ENCODE results near the gene SPATA9. TPM values are rescaled to one million over a fixed set of nuclear protein-coding genes. Genes with fewer than 3 reads are reported as not detected.
A peak's percentile ranks its signal among the peaks of the same experiment; 100 is the strongest.

The SPATA9 gene, protein sequence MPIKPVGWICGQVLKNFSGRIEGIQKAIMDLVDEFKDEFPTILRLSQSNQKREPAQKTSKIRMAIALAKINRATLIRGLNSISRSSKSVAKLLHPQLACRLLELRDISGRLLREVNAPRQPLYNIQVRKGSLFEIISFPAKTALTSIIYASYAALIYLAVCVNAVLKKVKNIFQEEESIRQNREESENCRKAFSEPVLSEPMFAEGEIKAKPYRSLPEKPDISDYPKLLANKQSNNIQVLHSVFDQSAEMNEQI
- total RNA-seq (2014; rRNA removed; shearing (Covaris generic); ENCODE audit: low replicate concordance) = not detected in 2 replicates

DNA sequence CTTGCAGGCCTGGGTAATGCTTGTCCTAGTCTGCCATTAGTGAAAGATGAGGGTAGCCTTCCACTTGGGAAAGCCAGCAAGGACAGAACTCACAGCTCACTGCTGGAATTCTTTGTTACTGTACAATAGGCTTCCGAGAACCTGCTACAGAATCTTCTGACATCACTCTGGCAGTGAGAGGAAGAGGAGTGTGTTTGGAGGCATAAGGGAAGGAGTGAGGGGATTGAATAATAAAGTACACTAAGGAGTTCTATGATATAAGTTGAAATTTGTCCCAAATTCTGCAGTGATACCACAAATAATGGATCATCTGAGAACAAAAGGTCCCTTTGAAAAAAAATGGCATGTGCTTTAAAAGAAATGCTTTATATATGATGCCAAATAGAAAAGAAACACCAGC, at the start of gene SPATA9:
Gene SPATA9, minus strand, starts transcription at position 101 of the 400 bp plus-strand sequence. CDS start 137 bp downstream, outside the sequence.
- Histone ChIP-seq H3K4me2 (ENCODE audit: low read depth, low read length, poor library complexity, severe bottlenecking) (no peak within 1 kb of the TSS), H4K20me1 (ENCODE audit: insufficient read depth, low read depth, low read length) (no peaks in the 10 kb centered on the region), H3K4me1 (ENCODE audit: low read length) (no peaks in the 10 kb centered on the region), H3K4me3 (ENCODE audit: low read length) (no peak within 1 kb of the TSS), H3K9me3 (ENCODE audit: low read length) (no peaks in the 10 kb centered on the region), H3K27me3 (ENCODE audit: low read length) (no peaks in the 10 kb centered on the region), H3K79me2 (ENCODE audit: low read length) (no peaks in the 10 kb centered on the region), H3K9ac (ENCODE audit: low read length) (no peak within 1 kb of the TSS), H2AFZ (ENCODE audit: low read length) (no peak within 1 kb of the TSS), H3K27ac (ENCODE audit: low read length) (no peak within 1 kb of the TSS), H3K9me2 (replicated peaks; ENCODE audit: insufficient read depth, low read length) (no peaks in the 10 kb centered on the region), H3K36me3 (ENCODE audit: insufficient read depth, low read length) (no peaks in the 10 kb centered on the region)
- DNase-seq = no peak

DNA sequence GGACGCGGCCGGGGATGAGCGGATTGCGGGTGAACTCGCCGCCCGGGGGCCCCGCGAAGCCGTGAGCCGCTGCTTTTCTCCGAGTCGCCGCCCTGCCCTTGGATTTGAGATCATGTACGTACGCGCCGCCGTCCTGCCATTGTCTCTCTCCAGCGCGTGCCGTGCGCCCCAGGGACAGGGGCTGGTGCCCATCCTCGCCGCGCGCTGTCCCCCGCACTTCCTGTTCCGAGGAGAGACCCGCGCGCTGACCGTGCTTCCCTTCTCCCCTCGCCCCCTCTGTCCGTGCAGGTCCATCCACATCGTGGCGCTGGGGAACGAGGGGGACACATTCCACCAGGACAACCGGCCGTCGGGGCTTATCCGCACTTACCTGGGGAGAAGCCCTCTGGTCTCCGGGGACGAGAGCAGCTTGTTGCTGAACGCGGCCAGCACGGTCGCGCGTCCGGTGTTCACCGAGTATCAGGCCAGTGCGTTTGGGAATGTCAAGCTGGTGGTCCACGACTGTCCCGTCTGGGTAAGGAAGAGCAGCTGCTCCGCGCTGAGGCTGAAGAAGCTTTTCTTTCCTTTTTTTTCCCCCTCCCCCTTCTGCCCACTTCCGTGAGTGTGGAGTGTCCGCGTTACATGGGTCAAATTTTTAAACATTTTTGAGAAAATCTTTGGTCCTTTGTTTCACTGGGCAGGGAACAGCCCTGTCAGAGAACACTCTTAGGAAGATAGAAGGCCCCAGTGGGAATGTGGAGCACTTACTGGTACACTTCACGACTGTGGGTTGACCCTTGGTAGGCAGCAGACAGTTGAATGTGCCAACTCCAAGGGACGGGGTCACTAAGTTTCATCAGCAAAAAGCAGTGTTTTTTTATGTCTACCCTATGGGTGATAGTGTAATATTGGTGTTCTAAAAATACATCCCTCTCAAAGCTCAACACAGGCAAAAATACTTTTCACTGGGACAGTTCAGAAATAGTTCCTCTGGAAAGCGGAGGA, 49.1 kb upstream of the SPATA9 start:
- H3K9ac ChIP-seq (ENCODE audit: low read length) = peak overlapping the region; percentile 54
- H2AFZ ChIP-seq (ENCODE audit: low read length) = peak overlapping the region; percentile 60; the same call in 1 of the 2 replicates
- no peaks in the 10 kb centered on the region for H3K9me2 ChIP-seq (replicated peaks; ENCODE audit: insufficient read depth, low read length)
- H4K20me1 ChIP-seq (ENCODE audit: insufficient read depth, low read depth, low read length) = no peaks in the 10 kb centered on the region
- no peaks in the 10 kb centered on the region for H3K36me3 ChIP-seq (ENCODE audit: insufficient read depth, low read length)
- H3K79me2 ChIP-seq (ENCODE audit: low read length) = no peaks in the 10 kb centered on the region
- peak overlapping the region; percentile 73 for H3K4me2 ChIP-seq (ENCODE audit: low read depth, low read length, poor library complexity, severe bottlenecking)
- H3K4me3 ChIP-seq (ENCODE audit: low read length) = peak overlapping the region; percentile 60
- peaks cover 15% of the 10 kb centered on the region; the same call in 1 of the 2 replicates for H3K4me1 ChIP-seq (ENCODE audit: low read length)
- no peaks in the 10 kb centered on the region for H3K27me3 ChIP-seq (ENCODE audit: low read length)
- no peak overlapping the region for H3K27ac ChIP-seq (ENCODE audit: low read length)
- no peaks in the 10 kb centered on the region for H3K9me3 ChIP-seq (ENCODE audit: low read length)
- no peak for DNase-seq

DNA sequence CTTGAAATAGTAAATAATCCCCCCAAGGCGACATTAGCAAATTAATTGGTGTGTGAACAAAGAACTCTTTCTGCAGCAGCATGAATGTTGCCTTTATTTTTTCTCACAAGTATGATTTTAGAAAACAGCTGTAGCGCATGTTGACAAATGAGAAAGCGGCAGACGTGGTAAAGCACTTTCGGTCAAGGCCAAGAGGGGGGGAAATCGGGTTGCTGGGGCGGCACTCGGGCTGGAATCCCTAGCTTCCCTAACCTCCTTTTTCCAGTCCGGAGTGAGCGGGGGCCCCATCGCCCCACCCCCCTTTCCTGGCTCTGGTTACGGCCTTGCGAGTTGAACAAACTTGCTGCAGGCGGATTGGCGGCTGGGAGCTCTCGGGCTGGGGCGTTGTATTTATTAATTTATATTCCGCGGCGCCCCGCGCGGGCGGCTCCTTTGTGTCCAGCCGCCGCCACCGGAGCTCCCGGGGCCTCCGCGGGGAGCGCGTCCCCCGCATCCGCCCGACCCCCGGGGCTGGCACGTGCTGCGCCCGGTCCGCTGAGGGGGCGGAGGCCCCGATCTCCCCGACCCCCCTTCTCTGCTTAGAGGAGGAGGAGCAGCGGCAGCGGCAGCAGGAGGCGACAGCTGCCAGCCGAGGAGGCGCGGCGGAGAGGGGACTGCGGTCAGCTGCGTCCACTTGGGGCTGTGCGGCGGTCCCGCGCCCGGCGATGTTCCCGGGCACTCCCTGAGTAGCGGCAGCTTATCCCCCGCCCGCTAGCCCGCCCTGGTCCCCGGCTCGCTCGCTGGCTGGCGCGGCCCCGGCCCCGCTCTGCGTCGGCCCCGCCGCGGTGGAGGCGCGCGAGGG, 48.2 kb upstream of the SPATA9 start, which contains the start of gene RHOBTB3:
Gene RHOBTB3, plus strand, starts transcription at position 607 of the 841 bp plus-strand sequence. CDS start 347 bp downstream, outside the sequence.
- no peaks in the 10 kb centered on the region for H3K36me3 ChIP-seq (ENCODE audit: insufficient read depth, low read length)
- H4K20me1 ChIP-seq (ENCODE audit: insufficient read depth, low read depth, low read length) = no peaks in the 10 kb centered on the region
- H3K27ac ChIP-seq (ENCODE audit: low read length) = no peak within 1 kb of the TSS
- H3K79me2 ChIP-seq (ENCODE audit: low read length) = no peaks in the 10 kb centered on the region
- peaks cover 15% of the 10 kb centered on the region; the same call in 1 of the 2 replicates for H3K4me1 ChIP-seq (ENCODE audit: low read length)
- peak within 1 kb of the TSS; percentile 73 for H3K4me2 ChIP-seq (ENCODE audit: low read depth, low read length, poor library complexity, severe bottlenecking)
- DNase-seq = peak; percentile 49
- H3K9me3 ChIP-seq (ENCODE audit: low read length) = no peaks in the 10 kb centered on the region
- peak within 1 kb of the TSS; percentile 60; the same call in 1 of the 2 replicates for H2AFZ ChIP-seq (ENCODE audit: low read length)
- no peaks in the 10 kb centered on the region for H3K27me3 ChIP-seq (ENCODE audit: low read length)
- peak within 1 kb of the TSS; percentile 60 for H3K4me3 ChIP-seq (ENCODE audit: low read length)
- H3K9me2 ChIP-seq (replicated peaks; ENCODE audit: insufficient read depth, low read length) = no peaks in the 10 kb centered on the region
- H3K9ac ChIP-seq (ENCODE audit: low read length) = peak within 1 kb of the TSS; percentile 54

DNA sequence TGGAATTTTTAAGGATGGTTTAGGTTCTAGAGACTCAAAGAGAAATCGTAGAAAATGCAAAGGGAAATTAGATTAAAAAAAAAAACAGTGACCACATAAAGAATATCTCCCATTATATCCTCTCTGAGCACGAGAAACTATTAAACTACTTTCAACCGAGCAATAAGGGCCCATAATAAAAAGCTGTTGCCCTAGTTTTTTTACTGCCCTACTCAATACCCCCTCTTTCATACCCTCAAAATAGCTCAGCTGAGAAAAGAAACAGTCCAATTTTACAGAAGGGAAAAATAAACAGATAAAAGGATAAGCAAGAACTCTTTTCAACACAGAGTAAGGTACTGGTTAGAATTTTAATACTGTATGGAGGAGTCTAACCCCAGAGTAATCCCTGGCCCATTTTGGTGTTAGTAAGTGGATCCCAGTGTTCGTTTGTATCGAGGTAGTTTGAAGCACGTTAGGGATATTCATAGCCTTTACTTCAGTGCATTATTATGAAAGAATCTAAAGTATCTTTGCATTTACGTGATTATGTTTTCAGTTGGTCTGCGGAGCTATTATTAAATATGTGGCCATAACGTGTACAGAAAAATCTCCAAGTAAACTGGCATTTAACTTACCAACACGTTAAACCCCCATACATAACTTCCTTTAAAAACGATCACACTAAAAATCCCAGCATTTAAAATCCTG, 47.4 kb upstream of the SPATA9 start:
- H3K79me2 ChIP-seq (ENCODE audit: low read length) = no peaks in the 10 kb centered on the region
- DNase-seq = no peak
- H4K20me1 ChIP-seq (ENCODE audit: insufficient read depth, low read depth, low read length) = no peaks in the 10 kb centered on the region
- no peaks in the 10 kb centered on the region for H3K27me3 ChIP-seq (ENCODE audit: low read length)
- H3K36me3 ChIP-seq (ENCODE audit: insufficient read depth, low read length) = no peaks in the 10 kb centered on the region
- H3K9ac ChIP-seq (ENCODE audit: low read length) = no peak overlapping the region
- H3K4me1 ChIP-seq (ENCODE audit: low read length) = peaks cover 15% of the 10 kb centered on the region; the same call in 1 of the 2 replicates
- no peak overlapping the region for H2AFZ ChIP-seq (ENCODE audit: low read length)
- no peaks in the 10 kb centered on the region for H3K9me3 ChIP-seq (ENCODE audit: low read length)
- no peak overlapping the region for H3K27ac ChIP-seq (ENCODE audit: low read length)
- no peaks in the 10 kb centered on the region for H3K9me2 ChIP-seq (replicated peaks; ENCODE audit: insufficient read depth, low read length)
- H3K4me3 ChIP-seq (ENCODE audit: low read length) = no peak overlapping the region
- peak overlapping the region; percentile 73 for H3K4me2 ChIP-seq (ENCODE audit: low read depth, low read length, poor library complexity, severe bottlenecking)

DNA sequence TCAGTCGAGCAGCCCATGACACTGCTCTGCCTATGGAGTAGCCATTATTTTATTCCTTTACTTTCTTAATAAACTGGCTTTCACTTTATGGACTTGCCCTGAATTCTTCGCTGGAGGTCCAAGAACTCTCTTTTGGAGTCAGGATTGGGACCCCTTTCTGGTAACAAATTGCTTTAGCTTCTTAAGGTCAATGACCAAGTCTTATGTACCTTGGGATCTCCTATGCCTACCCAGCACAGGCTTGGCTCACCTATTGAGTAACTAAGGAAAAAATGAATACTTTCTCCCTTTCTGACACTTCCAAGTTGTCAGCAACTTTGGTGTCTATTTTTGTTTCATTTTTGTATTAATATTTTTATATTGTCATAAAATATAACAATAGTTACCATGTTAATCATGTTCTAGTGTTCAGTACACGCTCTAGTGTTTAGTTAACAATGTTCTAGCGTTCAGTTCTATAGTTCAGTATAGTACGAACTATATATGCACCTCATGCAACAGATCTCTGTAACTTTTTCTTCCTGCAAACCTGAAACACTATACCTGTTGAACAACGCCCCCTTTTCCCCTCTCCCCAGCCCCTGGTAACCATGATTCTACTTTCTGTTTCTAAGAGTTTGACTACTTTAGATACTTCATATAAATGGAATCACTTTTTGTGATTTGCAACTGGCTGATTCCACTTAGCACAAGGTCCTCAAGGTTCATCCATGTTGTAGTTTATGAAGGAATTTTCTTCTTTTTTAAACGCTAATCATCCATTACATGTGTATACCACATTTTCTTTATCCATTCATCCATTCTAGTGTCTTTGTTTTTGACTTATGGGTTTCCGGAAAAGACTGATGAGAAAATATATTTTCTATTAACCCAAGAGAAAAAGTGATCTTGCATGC, 46.6 kb upstream of the SPATA9 start:
- Histone ChIP-seq H3K4me1 (ENCODE audit: low read length) (peaks cover 15% of the 10 kb centered on the region; the same call in 1 of the 2 replicates), H3K9me3 (ENCODE audit: low read length) (no peaks in the 10 kb centered on the region), H3K4me2 (ENCODE audit: low read depth, low read length, poor library complexity, severe bottlenecking) (no peak overlapping the region), H3K9me2 (replicated peaks; ENCODE audit: insufficient read depth, low read length) (no peaks in the 10 kb centered on the region), H3K27ac (ENCODE audit: low read length) (no peak overlapping the region), H4K20me1 (ENCODE audit: insufficient read depth, low read depth, low read length) (no peaks in the 10 kb centered on the region), H3K36me3 (ENCODE audit: insufficient read depth, low read length) (no peaks in the 10 kb centered on the region), H3K27me3 (ENCODE audit: low read length) (no peaks in the 10 kb centered on the region), H2AFZ (ENCODE audit: low read length) (no peak overlapping the region), H3K79me2 (ENCODE audit: low read length) (no peaks in the 10 kb centered on the region), H3K4me3 (ENCODE audit: low read length) (no peak overlapping the region), H3K9ac (ENCODE audit: low read length) (no peak overlapping the region)
- DNase-seq = no peak

DNA sequence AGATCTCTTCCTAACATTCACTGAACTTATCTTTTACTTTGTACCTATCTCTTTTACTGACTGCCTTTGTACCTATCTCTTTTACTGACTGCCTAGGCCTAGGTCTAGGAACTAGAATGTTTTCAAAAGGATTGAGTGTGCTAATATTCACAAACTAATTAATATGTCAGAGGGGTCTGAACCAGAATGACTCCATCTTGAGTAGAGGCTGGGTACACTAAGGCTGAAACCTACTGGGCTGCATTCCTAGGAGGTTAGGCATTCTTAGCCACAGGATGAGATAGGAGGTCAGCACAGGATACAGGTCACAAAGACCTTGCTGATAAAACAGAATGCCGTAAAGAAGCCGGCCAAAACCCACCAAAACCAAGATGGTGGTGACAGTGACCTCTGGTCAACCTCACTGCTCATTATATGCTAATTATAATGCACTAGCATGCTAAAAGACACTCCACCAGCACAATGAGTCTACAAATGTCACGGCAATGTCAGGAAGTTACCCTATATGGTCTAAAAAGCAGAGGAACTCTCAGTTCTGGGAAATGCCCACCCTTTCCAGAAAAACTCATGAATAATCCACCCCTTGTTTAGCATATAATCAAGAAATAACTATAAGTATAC, 45.8 kb upstream of the SPATA9 start:
- no peaks in the 10 kb centered on the region for H3K36me3 ChIP-seq (ENCODE audit: insufficient read depth, low read length)
- H3K27ac ChIP-seq (ENCODE audit: low read length) = no peak overlapping the region
- no peaks in the 10 kb centered on the region for H3K79me2 ChIP-seq (ENCODE audit: low read length)
- H2AFZ ChIP-seq (ENCODE audit: low read length) = no peak overlapping the region
- H3K4me3 ChIP-seq (ENCODE audit: low read length) = no peak overlapping the region
- no peak for DNase-seq
- H3K9me3 ChIP-seq (ENCODE audit: low read length) = no peaks in the 10 kb centered on the region
- H4K20me1 ChIP-seq (ENCODE audit: insufficient read depth, low read depth, low read length) = no peaks in the 10 kb centered on the region
- H3K27me3 ChIP-seq (ENCODE audit: low read length) = no peaks in the 10 kb centered on the region
- no peak overlapping the region for H3K4me2 ChIP-seq (ENCODE audit: low read depth, low read length, poor library complexity, severe bottlenecking)
- H3K4me1 ChIP-seq (ENCODE audit: low read length) = peaks cover 15% of the 10 kb centered on the region; the same call in 1 of the 2 replicates
- H3K9ac ChIP-seq (ENCODE audit: low read length) = no peak overlapping the region
- H3K9me2 ChIP-seq (replicated peaks; ENCODE audit: insufficient read depth, low read length) = no peaks in the 10 kb centered on the region
